HG02588 (cell line): Measurements from ENCODE around the gene JMY.

Experiments
- ATAC-seq: cut with Tn5 transposase; IDR thresholded peaks from one replicate; pipeline ENCODE4 v1.9.1; 2021; ENCODE audit warnings: mild to moderate bottlenecking, moderate library complexity; ENCODE audit not compliant: unreplicated experiment

JMY gene

GRCh38 chr5:79285285-79285684, 49.4 kb downstream of the JMY start:
- no peak for ATAC-seq

GRCh38 chr5:79285833-79286232, 49.9 kb downstream of the JMY start:
- ATAC-seq: no peak

DNA sequence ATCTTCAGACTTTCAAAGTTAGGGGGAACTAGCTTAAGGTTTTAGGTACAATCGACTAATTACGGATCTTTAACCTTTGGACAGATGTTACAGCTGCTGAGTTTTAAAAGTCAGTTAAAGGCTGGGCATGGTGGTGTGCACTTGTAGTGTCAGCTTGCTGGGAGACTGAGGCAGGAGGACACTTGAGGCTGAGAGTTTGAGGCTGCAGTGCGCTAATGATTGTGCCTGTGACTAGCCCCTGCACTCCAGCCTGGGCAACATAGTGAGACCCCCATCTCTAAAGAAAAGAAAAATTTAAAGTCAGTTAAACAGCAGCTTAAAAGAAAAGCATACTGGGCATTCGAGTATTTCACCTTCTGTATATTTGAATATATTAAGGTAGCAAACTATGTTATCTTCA, 51.4 kb downstream of the JMY start:
- ATAC-seq: no peak

- ATAC-seq: no peak
Measured at GRCh38 chr5:79287907-79288306, 52.0 kb downstream of the JMY start.

DNA sequence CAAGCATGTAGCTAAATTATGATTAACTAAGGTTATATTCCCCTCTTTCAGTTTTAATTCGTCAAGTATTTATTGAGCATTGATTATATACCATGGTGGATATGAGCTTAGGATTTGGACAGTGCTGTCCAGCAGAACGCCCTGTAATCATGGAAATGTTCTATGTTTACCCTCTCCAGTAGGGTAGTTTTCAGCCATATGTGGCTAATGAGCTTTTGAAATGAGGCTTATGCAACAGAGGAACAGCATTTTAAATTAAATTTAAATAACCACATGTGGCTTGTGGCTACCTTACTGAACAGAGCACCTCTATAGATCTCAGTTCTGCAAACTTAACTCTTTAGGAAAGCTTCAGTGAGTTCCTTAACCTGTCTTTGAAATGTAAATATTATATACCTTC, 59.1 kb downstream of the JMY start:
- no peak for ATAC-seq

- no peak for ATAC-seq
Measured at GRCh38 chr5:79297661-79298060, 61.7 kb downstream of the JMY start.

GRCh38 chr5:79301046-79301712, 65.2 kb downstream of the JMY start:
- ATAC-seq: no peak

GRCh38 chr5:79302454-79302853, 66.5 kb downstream of the JMY start:
- no peak for ATAC-seq

- ATAC-seq: no peak
Measured at GRCh38 chr5:79305706-79306105, 69.8 kb downstream of the JMY start.

- ATAC-seq: no peak
Measured at GRCh38 chr5:79318935-79319614, 83.1 kb downstream of the JMY start.

GRCh38 chr5:79329453-79329852, 93.5 kb downstream of the JMY start:
- no peak for ATAC-seq

DNA sequence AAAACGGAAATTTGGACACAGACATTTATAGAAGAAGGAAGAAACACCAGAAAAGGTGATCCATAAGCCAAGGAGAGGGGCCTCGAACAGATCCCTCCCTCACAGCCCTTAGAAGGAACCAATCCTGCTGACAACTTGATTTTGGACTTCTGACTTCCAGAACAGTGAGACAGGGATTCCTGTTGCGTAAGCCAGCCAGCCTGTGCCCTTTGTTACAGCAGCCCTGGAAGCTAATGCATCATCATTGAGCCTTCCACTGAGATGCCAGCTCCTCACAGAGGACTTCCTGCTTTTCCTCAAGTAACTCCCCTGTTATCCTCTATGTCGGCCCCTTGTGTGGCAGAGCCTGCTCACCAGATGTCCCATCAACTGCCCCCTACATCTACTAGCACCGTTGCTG, 94.1 kb downstream of the JMY start:
- no peak for ATAC-seq

GRCh38 chr5:79333852-79334557, 98.1 kb downstream of the JMY start:
- no peak for ATAC-seq

DNA sequence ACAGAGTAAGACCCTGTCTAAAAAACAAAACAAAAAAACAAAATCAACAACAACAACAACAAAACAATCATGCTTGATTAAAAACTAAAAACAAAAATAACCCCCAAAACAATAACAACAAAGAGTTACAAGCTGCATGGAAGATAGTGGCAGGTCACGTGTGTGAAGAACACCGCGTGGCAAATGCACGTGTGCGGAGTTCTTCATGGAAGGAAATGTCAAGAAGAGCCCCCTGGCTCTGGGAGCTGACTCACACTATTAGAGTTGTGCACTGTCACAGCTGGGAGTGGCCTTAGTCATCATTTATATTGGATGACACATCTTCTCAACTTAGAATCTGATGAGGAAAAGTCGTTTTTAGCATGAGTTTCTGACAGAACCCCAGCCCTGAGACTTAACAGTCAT, 110.5 kb downstream of the JMY start:
- ATAC-seq: no peak

DNA sequence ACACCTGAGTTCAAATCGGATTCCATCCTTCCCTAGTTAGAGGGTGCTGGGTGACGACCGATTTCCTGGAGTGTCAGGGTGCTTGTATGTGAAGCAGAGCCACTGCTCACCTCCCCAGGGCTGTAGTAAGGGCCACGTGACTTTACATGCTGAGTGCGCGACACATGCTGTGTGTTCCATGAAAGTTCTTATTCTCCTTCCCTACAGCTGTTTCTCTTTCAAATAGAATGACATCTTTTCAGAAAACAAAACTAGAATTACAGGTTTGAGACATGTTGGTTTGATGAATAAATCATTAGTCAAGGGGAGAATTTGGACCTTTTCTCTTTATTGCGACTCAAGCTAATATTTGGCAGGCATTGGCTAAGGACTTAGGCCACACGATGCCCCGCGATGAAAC, 113.1 kb downstream of the JMY start:
- ATAC-seq: no peak

DNA sequence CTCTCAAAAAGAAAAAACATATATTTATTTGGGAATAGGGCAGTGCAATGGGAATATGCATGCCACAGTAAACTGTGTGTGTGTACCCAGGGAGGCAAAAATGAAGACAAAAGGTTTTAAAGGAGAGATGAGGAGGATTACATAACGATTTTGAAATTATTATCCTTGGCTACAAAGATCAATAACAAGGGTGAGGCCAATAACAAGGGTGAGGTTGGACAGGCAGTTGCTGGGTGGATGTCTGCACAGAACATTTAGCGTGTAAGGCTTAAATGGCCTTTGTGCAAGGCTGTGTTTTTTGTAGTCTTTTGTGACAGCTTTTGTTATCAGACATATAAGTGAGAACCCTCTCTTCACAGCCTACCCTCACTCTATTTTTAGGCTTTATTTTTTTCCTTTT, 114.0 kb downstream of the JMY start:
- ATAC-seq: no peak

- ATAC-seq: no peak
Measured at GRCh38 chr5:79357398-79357797, 121.5 kb downstream of the JMY start.
